ENCODE measurements around the gene TRPM2. TPM values are rescaled to one million over a fixed set of nuclear protein-coding genes. Genes with fewer than 3 reads are reported as not detected.

The TRPM2 gene
- total RNA-seq, 1 donor from 2014 or later, result 0.52 TPM

GRCh38 chr21:44490816-44491215, 137.4 kb downstream of the TRPM2 start:
- H3K4me3 ChIP-seq (ENCODE audit: low read depth, low read length), result no peak overlapping the region
- TF ChIP-seq CTCF (conservative IDR thresholded peaks at IDR 0.05; ENCODE audit: low read depth, low read length), result no peak
- no peak for DNase-seq (ENCODE audit: low read depth)

Other genes with a start within 250 kb of the TRPM2 start
- 5.0 and 6.6 TPM in 2 replicates for gene PWP2, start 246.2 kb upstream of the TRPM2 start, total RNA-seq
- 5.0 and 5.9 TPM in 2 replicates for gene GATD3, start 219.9 kb upstream of the TRPM2 start, total RNA-seq
- 0.29 and 2.7 TPM in 2 replicates for gene ICOSLG, start 112.7 kb upstream of the TRPM2 start, total RNA-seq
- gene DNMT3L, start 91.7 kb upstream of the TRPM2 start, total RNA-seq, result not detected in 2 replicates
- gene AIRE, start 67.7 kb upstream of the TRPM2 start, total RNA-seq, result not detected in 2 replicates
- 65.8 and 125 TPM in 2 replicates for gene PFKL, start 53.6 kb upstream of the TRPM2 start, total RNA-seq
- gene CFAP410, start 14.2 kb upstream of the TRPM2 start, total RNA-seq, result 11.2 and 11.4 TPM in 2 replicates
- 1.0 and 3.0 TPM in 2 replicates for gene LRRC3, start 101.9 kb downstream of the TRPM2 start, total RNA-seq
- gene KRTAP10-1, start 186.6 kb downstream of the TRPM2 start, total RNA-seq, result not detected in 2 replicates
- gene KRTAP10-2, start 197.9 kb downstream of the TRPM2 start, total RNA-seq, result not detected in 2 replicates
- not detected in 2 replicates for gene KRTAP10-3, start 205.2 kb downstream of the TRPM2 start, total RNA-seq
- not detected in 2 replicates for gene KRTAP10-4, start 220.1 kb downstream of the TRPM2 start, total RNA-seq
- gene KRTAP10-5, start 227.0 kb downstream of the TRPM2 start, total RNA-seq, result not detected in 2 replicates
- not detected in 2 replicates for gene KRTAP10-6, start 238.9 kb downstream of the TRPM2 start, total RNA-seq
- gene KRTAP10-7, start 247.0 kb downstream of the TRPM2 start, total RNA-seq, result not detected in 2 replicates

Measured in epithelial cell of proximal tubule (primary cell).